ENCODE data around the gene PPDPF. TPM values are rescaled to one million over a fixed set of nuclear protein-coding genes. Genes with fewer than 3 reads are reported as not detected.

The PPDPF gene
- total RNA-seq, 1 experiment from 2014 or later = 149 TPM

DNA sequence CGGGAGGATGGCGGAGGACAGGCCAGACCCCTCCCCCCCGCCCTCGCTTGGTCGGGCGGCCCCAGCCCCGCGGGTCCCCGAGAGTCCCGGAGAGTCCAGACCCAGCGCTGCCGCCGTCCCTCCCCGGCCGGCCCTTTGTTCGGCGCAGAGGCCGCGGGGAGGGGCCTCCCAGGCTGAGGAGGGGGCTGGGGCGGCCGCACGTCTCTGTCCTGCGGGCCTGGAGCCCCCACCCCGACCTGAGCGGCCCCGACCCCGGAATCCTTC lies 48.9 kb upstream of the PPDPF start:
- Histone ChIP-seq H3K4ac (ENCODE audit: low read depth, low read length) (no peak overlapping the region), H2BK5ac (ENCODE audit: insufficient read length, low read length) (no peak overlapping the region), H3K23me2 (ENCODE audit: insufficient read length, low read depth, low read length, poor library complexity, severe bottlenecking) (no peaks in the 10 kb centered on the region), H4K20me1 (ENCODE audit: control insufficient read depth, insufficient read depth, insufficient read length) (no peaks in the 10 kb centered on the region), H3K14ac (ENCODE audit: insufficient read depth, low read length) (no peak overlapping the region; the same call in 1 of the 2 replicates), H2AFZ (ENCODE audit: low read length) (no peak overlapping the region), H2AK5ac (ENCODE audit: insufficient read length, low read length) (no peak overlapping the region), H2BK20ac (ENCODE audit: low read depth, low read length, poor library complexity, severe bottlenecking) (no peak overlapping the region), H3K79me2 (ENCODE audit: insufficient read depth, low read length) (peaks cover 6% of the 10 kb centered on the region; the same call in 1 of the 2 replicates), H3K27me3 (ENCODE audit: insufficient read depth, low read length) (no peaks in the 10 kb centered on the region), H2BK12ac (ENCODE audit: insufficient read length, low read depth, low read length) (no peak overlapping the region), H3K27ac (ENCODE audit: insufficient read length, low read depth, low read length) (no peak overlapping the region), H3K9ac (ENCODE audit: extremely low read depth, insufficient read length, low read length) (no peak overlapping the region), H2BK15ac (ENCODE audit: low read depth, low read length) (no peak overlapping the region), H3K23ac (ENCODE audit: insufficient read length, low read depth, low read length) (no peak overlapping the region), H3T11ph (ENCODE audit: low read length) (no peak overlapping the region), H3K18ac (ENCODE audit: insufficient read length, low read depth, low read length) (no peak overlapping the region), H4K8ac (replicated peaks; ENCODE audit: insufficient read length, low read depth, low read length) (no peak overlapping the region), H3K4me2 (ENCODE audit: insufficient read depth, insufficient read length, low read length) (peak overlapping the region; percentile 25), H4K91ac (ENCODE audit: insufficient read length, low read depth, low read length) (no peak overlapping the region), H3K56ac (ENCODE audit: insufficient read length, low read depth, low read length) (no peak overlapping the region), H4K5ac (ENCODE audit: insufficient read length, low read depth, low read length) (no peak overlapping the region), H3K9me3 (ENCODE audit: control insufficient read depth, low read depth, low read length) (no peaks in the 10 kb centered on the region), H2BK120ac (ENCODE audit: low read depth, low read length, poor library complexity, severe bottlenecking) (no peak overlapping the region), H3K79me1 (ENCODE audit: insufficient read depth, low read depth, low read length, poor library complexity, severe bottlenecking) (no peaks in the 10 kb centered on the region), H3K4me1 (ENCODE audit: insufficient read depth, low read length) (no peaks in the 10 kb centered on the region)
- Mint-ChIP-seq H3K36me3 (ENCODE audit: insufficient read depth in 1 of 3, low read depth in 3 of 3) (0 out of 7 replicates have a peak, but pooled peaks cover 0 to 5% (median 0%) of the 10 kb centered on the region in 3 experiments), H3K9me3 (no peaks in the 10 kb centered on the region; a peak in 1 of 5 replicates), H3K27me3 (ENCODE audit: low read depth) (peaks cover 31% of the 10 kb centered on the region), H3K4me1 (peaks cover 17 to 29% of the 10 kb centered on the region in 2 experiments), H3K27ac (no peak overlapping the region), H3K4me3 (peak overlapping the region; percentile 70 to 81; a peak in 4 of 5 replicates)
- no CpG with 5 or more reads among the region's 27 CpGs for WGBS (ENCODE audit: extremely low coverage, insufficient read length, low lambda C conversion rate)
- no peak for DNase-seq
- TF ChIP-seq, protein P1, sequence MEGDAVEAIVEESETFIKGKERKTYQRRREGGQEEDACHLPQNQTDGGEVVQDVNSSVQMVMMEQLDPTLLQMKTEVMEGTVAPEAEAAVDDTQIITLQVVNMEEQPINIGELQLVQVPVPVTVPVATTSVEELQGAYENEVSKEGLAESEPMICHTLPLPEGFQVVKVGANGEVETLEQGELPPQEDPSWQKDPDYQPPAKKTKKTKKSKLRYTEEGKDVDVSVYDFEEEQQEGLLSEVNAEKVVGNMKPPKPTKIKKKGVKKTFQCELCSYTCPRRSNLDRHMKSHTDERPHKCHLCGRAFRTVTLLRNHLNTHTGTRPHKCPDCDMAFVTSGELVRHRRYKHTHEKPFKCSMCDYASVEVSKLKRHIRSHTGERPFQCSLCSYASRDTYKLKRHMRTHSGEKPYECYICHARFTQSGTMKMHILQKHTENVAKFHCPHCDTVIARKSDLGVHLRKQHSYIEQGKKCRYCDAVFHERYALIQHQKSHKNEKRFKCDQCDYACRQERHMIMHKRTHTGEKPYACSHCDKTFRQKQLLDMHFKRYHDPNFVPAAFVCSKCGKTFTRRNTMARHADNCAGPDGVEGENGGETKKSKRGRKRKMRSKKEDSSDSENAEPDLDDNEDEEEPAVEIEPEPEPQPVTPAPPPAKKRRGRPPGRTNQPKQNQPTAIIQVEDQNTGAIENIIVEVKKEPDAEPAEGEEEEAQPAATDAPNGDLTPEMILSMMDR (conservative IDR thresholded peaks at IDR 0.05) = no peak
